Activated CD4-positive, alpha-beta T cell treated with anti-CD3 and anti-CD28 coated beads for 1 hour (primary cell): Measurements from ENCODE around the gene DPEP2NB.
"Not testable (repeated sequence)": the region's sequence is repeated elsewhere in the genome, so short reads cannot be mapped to it uniquely, and the experiment has no call there.

ENCODE experiments used
- DNase-seq: peaks from one replicate; pipeline ENCODE4 v3.0.0-alpha.2; 2020

Gene DPEP2NB

GRCh38 chr16:67979955-67980678 is 35.6 kb downstream of the DPEP2NB start, which contains the start of gene DPEP3:
Gene DPEP3 (minus strand): TSS chr16:67980499. CDS start chr16:67980380, 119 bp downstream.
- DNase-seq: no peak

GRCh38 chr16:67977469-67978227 is 38.1 kb downstream of the DPEP2NB start:
- no peak for DNase-seq

GRCh38 chr16:67977005-67977404 is 38.7 kb downstream of the DPEP2NB start:
- DNase-seq: no peak

- no peak for DNase-seq
Measured at GRCh38 chr16:67976205-67976604, 39.5 kb downstream of the DPEP2NB start.

- no peak for DNase-seq
Measured at GRCh38 chr16:67975321-67976105, 40.2 kb downstream of the DPEP2NB start.

- DNase-seq: not testable (repeated sequence)
Measured at GRCh38 chr16:67972285-67972684, 43.4 kb downstream of the DPEP2NB start.

GRCh38 chr16:67971111-67971510 is 44.6 kb downstream of the DPEP2NB start:
- DNase-seq: no peak

- no peak for DNase-seq
Measured at GRCh38 chr16:67969254-67970039, 46.3 kb downstream of the DPEP2NB start.

- peak; percentile 73 for DNase-seq
Measured at GRCh38 chr16:67968400-67969253, 47.1 kb downstream of the DPEP2NB start, which contains the start of gene SLC12A4. Gene SLC12A4 (minus strand): TSS chr16:67968637. CDS start chr16:67968553, 84 bp downstream.

GRCh38 chr16:67967958-67968399 is 47.7 kb downstream of the DPEP2NB start:
- no peak for DNase-seq

- DNase-seq: no peak
Measured at GRCh38 chr16:67967183-67967957, 48.3 kb downstream of the DPEP2NB start.

GRCh38 chr16:67966549-67967182 is 49.0 kb downstream of the DPEP2NB start:
- DNase-seq: no peak

GRCh38 chr16:67965668-67966548 is 49.8 kb downstream of the DPEP2NB start:
- DNase-seq: no peak

GRCh38 chr16:67964477-67965131 is 51.1 kb downstream of the DPEP2NB start:
- DNase-seq: no peak

GRCh38 chr16:67963662-67964321 is 51.9 kb downstream of the DPEP2NB start:
- no peak for DNase-seq
